ENCODE data around the gene CX3CR1.

DNA sequence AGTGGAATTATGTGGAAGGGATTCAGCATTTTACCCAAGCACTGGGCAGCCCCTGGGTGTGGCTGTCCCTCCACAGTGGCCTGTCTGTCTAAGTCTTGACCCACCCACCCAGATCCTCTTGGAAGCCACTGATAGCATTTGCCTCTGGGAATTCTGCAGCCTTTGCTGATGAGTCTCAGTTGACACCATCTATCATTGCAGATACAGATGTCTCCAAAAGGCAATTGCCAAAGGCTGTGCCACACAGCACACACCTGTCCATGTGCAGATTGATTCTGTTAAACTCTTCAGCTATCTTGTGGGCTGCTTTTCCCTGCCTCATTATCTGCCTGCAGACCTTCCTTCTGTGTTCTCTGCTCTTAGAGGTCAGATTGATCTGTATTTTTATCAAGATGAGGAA lies 18.1 kb downstream of the CX3CR1 start:
- TF ChIP-seq, protein P1, sequence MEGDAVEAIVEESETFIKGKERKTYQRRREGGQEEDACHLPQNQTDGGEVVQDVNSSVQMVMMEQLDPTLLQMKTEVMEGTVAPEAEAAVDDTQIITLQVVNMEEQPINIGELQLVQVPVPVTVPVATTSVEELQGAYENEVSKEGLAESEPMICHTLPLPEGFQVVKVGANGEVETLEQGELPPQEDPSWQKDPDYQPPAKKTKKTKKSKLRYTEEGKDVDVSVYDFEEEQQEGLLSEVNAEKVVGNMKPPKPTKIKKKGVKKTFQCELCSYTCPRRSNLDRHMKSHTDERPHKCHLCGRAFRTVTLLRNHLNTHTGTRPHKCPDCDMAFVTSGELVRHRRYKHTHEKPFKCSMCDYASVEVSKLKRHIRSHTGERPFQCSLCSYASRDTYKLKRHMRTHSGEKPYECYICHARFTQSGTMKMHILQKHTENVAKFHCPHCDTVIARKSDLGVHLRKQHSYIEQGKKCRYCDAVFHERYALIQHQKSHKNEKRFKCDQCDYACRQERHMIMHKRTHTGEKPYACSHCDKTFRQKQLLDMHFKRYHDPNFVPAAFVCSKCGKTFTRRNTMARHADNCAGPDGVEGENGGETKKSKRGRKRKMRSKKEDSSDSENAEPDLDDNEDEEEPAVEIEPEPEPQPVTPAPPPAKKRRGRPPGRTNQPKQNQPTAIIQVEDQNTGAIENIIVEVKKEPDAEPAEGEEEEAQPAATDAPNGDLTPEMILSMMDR (IDR thresholded peaks at IDR 0.05) = no peak
- no peak for TF ChIP-seq POLR2AphosphoS5 (IDR thresholded peaks at IDR 0.05; ENCODE audit: low read depth, low read length)

All from Panc1 (cell line).